B cell (primary cell): Measurements from ENCODE around the gene LSM10. TPM values are rescaled to one million over a fixed set of nuclear protein-coding genes. Genes with fewer than 3 reads are reported as not detected.

Source experiments
- ATAC-seq: fragments of 200-7000 bp; cut with Tn5 transposase; one replicate; pipeline ENCODE4 v1.10.0; 2021; ENCODE audit warnings: low read depth, mild to moderate bottlenecking, moderate number of reproducible peaks, moderate library complexity
- CTCF ChIA-PET: fragments of 350-600 bp; sonication (Branson Sonifier 250); formaldehyde crosslinking; loops from one replicate; lab custom pipeline; 2021; ENCODE audit warnings: antibody characterized with exemption, inconsistent platforms; lab: Charles Lee
- POLR2A ChIA-PET: fragments of 350-600 bp; sonication (Branson Sonifier 250); formaldehyde crosslinking; loops from one replicate; lab custom pipeline; 2021; ENCODE audit warnings: antibody characterized with exemption; lab: Charles Lee
- DNase-seq: peaks from one replicate; pipeline ENCODE4 v3.0.0; 2013
- H2AFZ ChIP-seq: 2 replicates; pipeline ENCODE4 v1.6.1; 2012; ENCODE audit warnings: mild to moderate bottlenecking, low read depth, low read length; ENCODE audit not compliant: insufficient read depth, poor library complexity, severe bottlenecking
- H3K27ac ChIP-seq, 2 donors: 1 replicate in 1 of 2; 2 replicates in 1 of 2; pipeline ENCODE4 v1.5.1; 2012 to 2013; ENCODE audit warnings: low read length in 2 of 2, mild to moderate bottlenecking in 2 of 2, moderate library complexity in 1 of 2
- H3K27me3 ChIP-seq, 4 experiments: fragments of 200-600 bp in 1 of 4; sonication (generic) in 1 of 4; replicated peaks in 1 of 4; 1 replicate in 2 of 4; 2 replicates in 2 of 4; pipeline versions ENCODE4 v1.6.1 to v1.7.0; 2013 to 2016; ENCODE audit warnings: low read length in 3 of 4, mild to moderate bottlenecking in 2 of 4, mixed read lengths in 1 of 4, moderate library complexity in 1 of 4; ENCODE audit not compliant: insufficient read depth in 4 of 4, control insufficient read depth in 3 of 4; ENCODE audit errors: control extremely low read depth in 1 of 4
- H3K36me3 ChIP-seq, 2 experiments: replicated peaks in 1 of 2; 1 replicate in 1 of 2; 2 replicates in 1 of 2; pipeline versions ENCODE4 v1.6.1 to v1.7.1; 2013; ENCODE audit warnings: low read length in 1 of 2; ENCODE audit not compliant: insufficient read depth in 2 of 2, control insufficient read depth in 1 of 2; ENCODE audit errors: control extremely low read depth in 1 of 2, extremely low read depth in 1 of 2
- H3K4me1 ChIP-seq, 2 donors: fragments of 200-600 bp in 1 of 2; sonication (generic) in 1 of 2; 1 replicate in 1 of 2; 2 replicates in 1 of 2; pipeline versions ENCODE4 v1.5.1 to v1.6.1; 2013 to 2017; ENCODE audit warnings: low read length in 2 of 2; ENCODE audit not compliant: control insufficient read depth in 2 of 2, insufficient read depth in 2 of 2
- H3K4me2 ChIP-seq: replicated peaks from 2 replicates; pipeline ENCODE3; 2012; ENCODE audit warnings: mild to moderate bottlenecking, low read depth, low read length; ENCODE audit not compliant: poor library complexity, severe bottlenecking
- H3K4me3 ChIP-seq, 5 experiments: fragments of 200-600 bp in 1 of 5; sonication (generic) in 1 of 5; 1 replicate in 3 of 5; 2 replicates in 2 of 5; pipeline versions ENCODE4 v1.5.1 to v1.7.0; 2011 to 2016; ENCODE audit warnings: low read length in 4 of 5, mild to moderate bottlenecking in 4 of 5, low read depth in 2 of 5, control low read depth in 1 of 5, moderate library complexity in 1 of 5; ENCODE audit not compliant: insufficient read depth in 1 of 5; ENCODE audit errors: control extremely low read depth in 1 of 5, extremely low read depth in 1 of 5
- H3K79me2 ChIP-seq: fragments of 200-600 bp; sonication (generic); one replicate; pipeline ENCODE4 v1.6.0; 2016; ENCODE audit warnings: low read length; ENCODE audit not compliant: control insufficient read depth, insufficient read depth
- H3K9ac ChIP-seq: fragments of 200-600 bp; sonication (generic); 2 replicates; pipeline ENCODE4 v1.6.1; 2017; ENCODE audit warnings: mild to moderate bottlenecking, low read length, moderate library complexity
- H3K9me3 ChIP-seq, 3 donors: one replicate each; pipeline versions ENCODE4 v1.6.1 to v1.7.1; 2013; ENCODE audit warnings: low read length in 2 of 3; ENCODE audit not compliant: control insufficient read depth in 2 of 3, insufficient read depth in 1 of 3; ENCODE audit errors: control extremely low read depth in 1 of 3
- H4K20me1 ChIP-seq: 2 replicates; pipeline ENCODE4 v1.6.0; 2012; ENCODE audit warnings: mild to moderate bottlenecking, low read length; ENCODE audit not compliant: insufficient read depth, control insufficient read depth, poor library complexity, severe bottlenecking
- H3K27ac Mint-ChIP-seq: one replicate; pipeline ENCODE4 v1.8.0; 2021; ENCODE audit warnings: mixed read lengths
- H3K27me3 Mint-ChIP-seq: one replicate; pipeline ENCODE4 v1.8.0; 2021; ENCODE audit warnings: mixed read lengths
- H3K4me1 Mint-ChIP-seq: one replicate; pipeline ENCODE4 v1.8.0; 2021; ENCODE audit warnings: mixed read lengths
- H3K4me3 Mint-ChIP-seq: one replicate; pipeline ENCODE4 v1.8.0; 2021; ENCODE audit warnings: mixed read lengths
- H3K9me3 Mint-ChIP-seq: one replicate; pipeline ENCODE4 v1.8.0; 2022; ENCODE audit warnings: mixed read lengths; ENCODE audit not compliant: insufficient read depth
- EZH2 ChIP-seq: IDR thresholded peaks from 2 replicates; pipeline ENCODE4 v1.6.1; 2012; ENCODE audit warnings: borderline replicate concordance, low read depth, mild to moderate bottlenecking, moderate library complexity, low read length; ENCODE audit not compliant: insufficient read depth, poor library complexity, severe bottlenecking
- WGBS: methylation state at CpG from one replicate; pipeline ENCODE4 v1.1.5; 2013; ENCODE audit warnings: missing lambda C conversion rate; ENCODE audit not compliant: insufficient coverage; 5-methylcytosine and 5-hydroxymethylcytosine counted together
- intact Hi-C: fragments of 100-400 bp; cut with micrococcal nuclease; formaldehyde crosslinking; loops from one replicate; pipeline ENCODE4 v1.10.0; 2022
- polyA plus RNA-seq: library from polyadenylated mRNA; depleted of rRNA; stranded (reverse); fragments of >200 nt; gene quantifications from 2 replicates; pipeline ENCODE4 v1.2.3, GENCODE V29; 2012
- total RNA-seq, 2 donors: library from RNA; stranded (reverse); fragments of 120-200 nt in 1 of 2; gene quantifications; 1 replicate in 1 of 2; 2 replicates in 1 of 2; pipeline versions ENCODE4 v1.2.3 to v1.2.4, GENCODE V29; 2013 to 2022
- TF ChIP-seq, protein P1 (sequence below): fragments of 200-600 bp; IDR thresholded peaks from one replicate; pipeline ENCODE4 v1.8.0; 2022; ENCODE audit warnings: antibody characterized with exemption, mild to moderate bottlenecking

LSM10 gene
- total and polyA plus RNA-seq, 2 donors (not counting 1 experiment from before 2014, with no cell fraction given): 73.5 to 136 TPM

DNA sequence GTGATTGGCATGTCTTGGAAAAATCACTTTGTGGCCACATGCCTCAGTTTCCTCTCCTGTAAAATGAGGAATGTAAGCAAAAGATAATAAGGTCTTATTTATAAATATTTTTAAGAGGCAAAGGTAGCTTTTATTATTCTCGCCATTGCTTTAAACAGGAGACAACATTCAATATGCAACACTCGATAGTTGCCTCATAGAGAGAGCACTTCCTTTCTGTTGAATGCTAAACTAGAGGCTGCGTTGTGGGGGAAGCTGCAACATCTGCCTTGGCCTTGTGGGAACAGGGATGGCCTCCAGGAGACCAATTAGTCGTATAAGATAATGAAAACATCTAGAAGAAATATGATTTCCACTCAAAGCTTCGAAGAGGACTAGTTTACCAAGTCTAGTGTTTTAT lies 49.0 kb upstream of the LSM10 start:
- no peak overlapping the region for H3K27ac Mint-ChIP-seq

DNA sequence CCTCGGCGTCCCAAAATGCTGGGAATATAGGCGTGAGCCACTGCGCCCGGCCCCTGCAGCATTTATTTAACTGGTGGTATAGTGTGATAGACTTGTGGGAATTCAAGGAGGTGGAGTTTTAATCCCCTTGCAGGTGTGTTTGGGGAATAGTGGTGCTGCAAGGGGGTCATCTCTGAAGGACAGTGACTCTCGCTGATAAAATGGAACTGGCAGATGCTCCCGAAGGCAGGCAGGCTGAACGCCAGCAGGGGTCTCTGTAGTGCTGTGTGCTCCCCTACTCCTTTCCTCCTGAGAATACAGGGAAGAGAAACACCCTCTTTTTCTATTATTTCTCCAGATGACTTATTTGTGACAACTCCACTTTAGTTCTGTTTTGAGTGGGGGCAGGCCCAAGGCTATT lies 48.6 kb upstream of the LSM10 start:
- Histone ChIP-seq H3K79me2 (no peaks in the 10 kb centered on the region), H3K9ac (no peak overlapping the region), H4K20me1 (no peaks in the 10 kb centered on the region), H2AFZ (no peak overlapping the region), H3K4me1 (peaks cover 3 to 13% of the 10 kb centered on the region in 2 donors), H3K4me3 (no peak overlapping the region), H3K36me3 (no peaks in the 10 kb centered on the region), H3K9me3 (no peaks in the 10 kb centered on the region), H3K27me3 (peaks cover 0 to 3% (median 0%) of the 10 kb centered on the region in 4 experiments), H3K4me2 (no peak overlapping the region), H3K27ac (no peak overlapping the region)
- no peak for TF ChIP-seq EZH2
- TF ChIP-seq, protein P1, sequence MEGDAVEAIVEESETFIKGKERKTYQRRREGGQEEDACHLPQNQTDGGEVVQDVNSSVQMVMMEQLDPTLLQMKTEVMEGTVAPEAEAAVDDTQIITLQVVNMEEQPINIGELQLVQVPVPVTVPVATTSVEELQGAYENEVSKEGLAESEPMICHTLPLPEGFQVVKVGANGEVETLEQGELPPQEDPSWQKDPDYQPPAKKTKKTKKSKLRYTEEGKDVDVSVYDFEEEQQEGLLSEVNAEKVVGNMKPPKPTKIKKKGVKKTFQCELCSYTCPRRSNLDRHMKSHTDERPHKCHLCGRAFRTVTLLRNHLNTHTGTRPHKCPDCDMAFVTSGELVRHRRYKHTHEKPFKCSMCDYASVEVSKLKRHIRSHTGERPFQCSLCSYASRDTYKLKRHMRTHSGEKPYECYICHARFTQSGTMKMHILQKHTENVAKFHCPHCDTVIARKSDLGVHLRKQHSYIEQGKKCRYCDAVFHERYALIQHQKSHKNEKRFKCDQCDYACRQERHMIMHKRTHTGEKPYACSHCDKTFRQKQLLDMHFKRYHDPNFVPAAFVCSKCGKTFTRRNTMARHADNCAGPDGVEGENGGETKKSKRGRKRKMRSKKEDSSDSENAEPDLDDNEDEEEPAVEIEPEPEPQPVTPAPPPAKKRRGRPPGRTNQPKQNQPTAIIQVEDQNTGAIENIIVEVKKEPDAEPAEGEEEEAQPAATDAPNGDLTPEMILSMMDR: no peak
- no peak overlapping the region for H3K4me3 Mint-ChIP-seq
- no peaks in the 10 kb centered on the region for H3K27me3 Mint-ChIP-seq
- H3K9me3 Mint-ChIP-seq: no peaks in the 10 kb centered on the region
- ATAC-seq: no peak
- H3K4me1 Mint-ChIP-seq: peaks cover 11% of the 10 kb centered on the region
- 74% methylated on average over 5 of the region's 8 CpGs for whole genome bisulfite sequencing
- ChIA-PET POLR2A (no interaction called here), CTCF (no interaction called here)
- H3K27ac Mint-ChIP-seq: no peak overlapping the region
- intact Hi-C loops: no loop called here
- DNase-seq: no peak

More for the DNA sequence above, 49.0 kb upstream of the LSM10 start:
- Histone ChIP-seq H3K4me1 (peaks cover 3 to 15% of the 10 kb centered on the region in 2 donors), H4K20me1 (no peaks in the 10 kb centered on the region), H3K9ac (no peak overlapping the region), H2AFZ (no peak overlapping the region), H3K27ac (no peak overlapping the region), H3K4me3 (no peak overlapping the region), H3K4me2 (no peak overlapping the region), H3K9me3 (no peaks in the 10 kb centered on the region), H3K27me3 (peaks cover 0 to 3% (median 0%) of the 10 kb centered on the region in 4 experiments), H3K36me3 (no peaks in the 10 kb centered on the region), H3K79me2 (no peaks in the 10 kb centered on the region)
- ATAC-seq (no peak), DNase-seq (no peak)
- ChIA-PET CTCF (no interaction called here), POLR2A (no interaction called here)
- H3K9me3 Mint-ChIP-seq: no peaks in the 10 kb centered on the region
- peaks cover 15% of the 10 kb centered on the region for H3K4me1 Mint-ChIP-seq
- H3K27me3 Mint-ChIP-seq: no peaks in the 10 kb centered on the region
- no peak for TF ChIP-seq EZH2
- TF ChIP-seq, protein P1: no peak
- intact Hi-C loops: no loop called here
- no peak overlapping the region for H3K4me3 Mint-ChIP-seq
- WGBS: no CpG with 5 or more reads among the region's 5 CpGs
